Caco-2 (cell line): ENCODE measurements around the gene MTERF4. TPM values are rescaled to one million over a fixed set of nuclear protein-coding genes. Genes with fewer than 3 reads are reported as not detected.
"Not testable (repeated sequence)": the region's sequence is repeated elsewhere in the genome, so short reads cannot be mapped to it uniquely, and the experiment has no call there.

Experiments
- BruUV-seq: library from RNA; stranded (reverse); fragments of 400-500 nt; replicated peaks from 2 replicates; lab custom pipeline; 2021; lab: Mats Ljungman, UMichigan
- CTCF ChIA-PET: fragments of 300-600 bp; sonication (Branson Sonifier 250); formaldehyde crosslinking; loops from one replicate; lab custom pipeline; 2022; ENCODE audit warnings: antibody characterized with exemption; lab: Charles Lee
- POLR2A ChIA-PET: fragments of 300-600 bp; sonication (Branson Sonifier 250); formaldehyde crosslinking; loops from one replicate; lab custom pipeline; 2022; ENCODE audit warnings: antibody characterized with exemption; lab: Charles Lee
- DNase-seq, 2 experiments: peaks; one replicate each; pipeline versions ENCODE4 v3.0.0 to v3.0.0-alpha.2; 2020 to 2022
- H3K27me3 ChIP-seq: replicated peaks from 2 replicates; pipeline ENCODE4 v1.6.0; 2011; ENCODE audit warnings: low read length; ENCODE audit not compliant: control insufficient read depth, insufficient read depth
- H3K36me3 ChIP-seq: 2 replicates; pipeline ENCODE4 v1.5.1; 2011; ENCODE audit warnings: low read length; ENCODE audit not compliant: control insufficient read depth, insufficient read depth
- H3K4me1 ChIP-seq: fragments of 250-450 bp; sonication (Bioruptor Pico); 2 replicates; pipeline ENCODE4 v1.5.1; 2020; ENCODE audit warnings: mild to moderate bottlenecking
- H3K4me3 ChIP-seq: 2 replicates; pipeline ENCODE4 v1.5.1; 2011; ENCODE audit warnings: low read depth, mild to moderate bottlenecking, control low read depth, low read length
- H3K9me3 ChIP-seq: fragments of 250-450 bp; sonication (Bioruptor Pico); 2 replicates; pipeline ENCODE4 v1.5.1; 2020; ENCODE audit warnings: mild to moderate bottlenecking, moderate library complexity
- H3K27ac Mint-ChIP-seq: one replicate; pipeline ENCODE4 v1.8.0; 2022; ENCODE audit warnings: mixed read lengths; ENCODE audit not compliant: unreplicated experiment
- H3K27me3 Mint-ChIP-seq: one replicate; pipeline ENCODE4 v1.8.0; 2022; ENCODE audit warnings: mixed read lengths; ENCODE audit not compliant: insufficient read depth, unreplicated experiment
- H3K36me3 Mint-ChIP-seq: one replicate; pipeline ENCODE4 v1.8.0; 2022; ENCODE audit warnings: mild to moderate bottlenecking, mixed read lengths; ENCODE audit not compliant: insufficient read depth, unreplicated experiment
- H3K4me1 Mint-ChIP-seq: one replicate; pipeline ENCODE4 v1.8.0; 2022; ENCODE audit warnings: low read depth, mixed read lengths; ENCODE audit not compliant: unreplicated experiment
- H3K4me3 Mint-ChIP-seq: one replicate; pipeline ENCODE4 v1.8.0; 2022; ENCODE audit warnings: mild to moderate bottlenecking, moderate library complexity, mixed read lengths; ENCODE audit not compliant: unreplicated experiment
- H3K9me3 Mint-ChIP-seq: one replicate; pipeline ENCODE4 v1.8.0; 2022; ENCODE audit warnings: mixed read lengths; ENCODE audit not compliant: unreplicated experiment
- CTCF ChIP-seq, 2 experiments: fragments of 200-600 bp in 1 of 2; IDR thresholded peaks; 1 replicate in 1 of 2; 2 replicates in 1 of 2; pipeline versions ENCODE4 v1.5.1 to v1.8.0; 2011 to 2022; ENCODE audit warnings: antibody characterized with exemption in 1 of 2, control low read depth in 1 of 2, inconsistent platforms in 1 of 2, low read depth in 1 of 2, low read length in 1 of 2, mild to moderate bottlenecking in 1 of 2, moderate library complexity in 1 of 2; ENCODE audit not compliant: insufficient read depth in 1 of 2, severe bottlenecking in 1 of 2, unreplicated experiment in 1 of 2
- intact Hi-C: fragments of 100-400 bp; cut with micrococcal nuclease; formaldehyde crosslinking; loops from one replicate; pipeline ENCODE4 v1.10.0; 2022; ENCODE audit not compliant: unreplicated experiment
- total RNA-seq: library from RNA; stranded (reverse); gene quantifications from 2 replicates; pipeline ENCODE4 v1.2.3, GENCODE V29; 2022

Gene MTERF4
- total RNA-seq, 1 experiment from 2014 or later = 22.2 TPM

GRCh38 chr2:241095594-241096290 lies 6.3 kb downstream of the MTERF4 start:
- no peaks in the 10 kb centered on the region; the same call in none of the 2 replicates for H3K36me3 ChIP-seq
- POLR2A ChIA-PET = no interaction called here
- 0 out of 2 replicates have a peak, but pooled peaks cover 4% of the 10 kb centered on the region for H3K4me1 ChIP-seq
- Mint-ChIP-seq H3K27ac (no peak overlapping the region), H3K36me3 (peaks cover 18% of the 10 kb centered on the region), H3K27me3 (no peaks in the 10 kb centered on the region), H3K4me1 (no peaks in the 10 kb centered on the region), H3K4me3 (no peak overlapping the region), H3K9me3 (no peaks in the 10 kb centered on the region)
- intact Hi-C loops = no loop called here
- no peak for DNase-seq
- H3K4me3 ChIP-seq = no peak overlapping the region
- no TSS peak for BruUV-seq
- TF ChIP-seq CTCF (IDR thresholded peaks at IDR 0.05; ENCODE audit: insufficient read depth in 1 of 2, low read depth in 1 of 2, low read length in 1 of 2, severe bottlenecking in 1 of 2, unreplicated experiment in 1 of 2) = no peak
- CTCF ChIA-PET = no interaction called here
- H3K27me3 ChIP-seq = no peaks in the 10 kb centered on the region
- no peaks in the 10 kb centered on the region for H3K9me3 ChIP-seq

- Mint-ChIP-seq H3K27me3 (no peaks in the 10 kb centered on the region), H3K36me3 (peaks cover 19% of the 10 kb centered on the region), H3K27ac (no peak overlapping the region), H3K4me1 (no peaks in the 10 kb centered on the region), H3K9me3 (no peaks in the 10 kb centered on the region), H3K4me3 (no peak overlapping the region)
- TF ChIP-seq CTCF (IDR thresholded peaks at IDR 0.05; ENCODE audit: insufficient read depth in 1 of 2, low read depth in 1 of 2, low read length in 1 of 2, severe bottlenecking in 1 of 2, unreplicated experiment in 1 of 2) = no peak
- Histone ChIP-seq H3K27me3 (no peaks in the 10 kb centered on the region), H3K4me1 (0 out of 2 replicates have a peak, but pooled peaks cover 4% of the 10 kb centered on the region), H3K36me3 (no peaks in the 10 kb centered on the region; the same call in none of the 2 replicates), H3K4me3 (no peak overlapping the region), H3K9me3 (no peaks in the 10 kb centered on the region)
- intact Hi-C loops = no loop called here
- no peak for DNase-seq
- no TSS peak for BruUV-seq
- CTCF ChIA-PET = no interaction called here
- POLR2A ChIA-PET = no interaction called here
These were observed 7.1 kb downstream of the MTERF4 start for GRCh38 chr2:241094924-241095420.

GRCh38 chr2:241094172-241094571 lies 7.9 kb downstream of the MTERF4 start:
- DNase-seq = no peak
- Mint-ChIP-seq H3K36me3 (peaks cover 21% of the 10 kb centered on the region), H3K27ac (no peak overlapping the region), H3K9me3 (no peaks in the 10 kb centered on the region), H3K4me1 (no peaks in the 10 kb centered on the region), H3K27me3 (no peaks in the 10 kb centered on the region), H3K4me3 (no peak overlapping the region)
- no TSS peak for BruUV-seq
- intact Hi-C loops = no loop called here
- TF ChIP-seq CTCF (IDR thresholded peaks at IDR 0.05; ENCODE audit: insufficient read depth in 1 of 2, low read depth in 1 of 2, low read length in 1 of 2, severe bottlenecking in 1 of 2, unreplicated experiment in 1 of 2) = no peak
- Histone ChIP-seq H3K4me3 (no peak overlapping the region), H3K36me3 (no peaks in the 10 kb centered on the region; the same call in none of the 2 replicates), H3K27me3 (no peaks in the 10 kb centered on the region), H3K9me3 (no peaks in the 10 kb centered on the region), H3K4me1 (0 out of 2 replicates have a peak, but pooled peaks cover 4% of the 10 kb centered on the region)
- CTCF ChIA-PET = no interaction called here
- POLR2A ChIA-PET = no interaction called here

- H3K27ac Mint-ChIP-seq, H3K27me3 ChIP-seq, H3K4me3 ChIP-seq, H3K36me3 ChIP-seq, H3K4me3 Mint-ChIP-seq, DNase-seq, intact Hi-C loops, H3K9me3 Mint-ChIP-seq, H3K9me3 ChIP-seq, H3K27me3 Mint-ChIP-seq, H3K4me1 Mint-ChIP-seq, BruUV-seq, H3K4me1 ChIP-seq: not testable (repeated sequence)
- H3K36me3 Mint-ChIP-seq = peaks cover 30% of the 10 kb centered on the region
- ChIA-PET POLR2A (interaction anchor here (0.6 to 1.1 kb wide), 2 partner anchors 9 to 1692 kb away, joined by 3 to 4 read pairs; partner anchors contain the start of gene MTERF4), CTCF (interaction anchor here (1.5 kb wide), 1 partner anchor 15 kb away, joined by 7 read pairs; no protein-coding TSS in a partner anchor)
These were observed 8.8 kb downstream of the MTERF4 start for GRCh38 chr2:241093133-241093781.
